IPS DF 19.7 (cell line): ENCODE results near the gene GPR139.
A peak's percentile ranks its signal among the peaks of the same experiment; 100 is the strongest.

Experiments
- DNase-seq: peaks from one replicate; pipeline ENCODE4 v3.0.0-alpha.2; 2013; ENCODE audit warnings: low read depth, low spot score

Gene GPR139

DNA sequence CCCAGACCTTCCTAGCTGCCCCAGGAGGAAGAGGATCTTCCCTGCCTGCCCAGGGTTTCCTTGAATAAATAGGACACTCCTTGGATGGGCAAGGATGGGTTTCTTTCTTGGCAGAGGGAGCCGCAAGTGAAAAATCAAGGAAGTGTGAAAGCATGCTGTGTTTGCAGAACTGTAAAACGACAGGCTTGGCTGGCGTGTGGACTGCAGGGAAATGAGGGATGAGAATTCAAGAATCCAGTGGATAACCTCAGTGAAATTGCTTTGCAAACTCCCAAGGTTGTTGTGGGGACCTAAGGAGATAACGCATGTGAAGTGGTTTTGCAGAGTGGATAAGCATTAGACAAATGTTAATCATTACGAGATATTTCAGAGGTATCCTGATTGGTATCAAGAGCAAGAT, 20.4 kb downstream of the GPR139 start:
- no peak for DNase-seq

DNA sequence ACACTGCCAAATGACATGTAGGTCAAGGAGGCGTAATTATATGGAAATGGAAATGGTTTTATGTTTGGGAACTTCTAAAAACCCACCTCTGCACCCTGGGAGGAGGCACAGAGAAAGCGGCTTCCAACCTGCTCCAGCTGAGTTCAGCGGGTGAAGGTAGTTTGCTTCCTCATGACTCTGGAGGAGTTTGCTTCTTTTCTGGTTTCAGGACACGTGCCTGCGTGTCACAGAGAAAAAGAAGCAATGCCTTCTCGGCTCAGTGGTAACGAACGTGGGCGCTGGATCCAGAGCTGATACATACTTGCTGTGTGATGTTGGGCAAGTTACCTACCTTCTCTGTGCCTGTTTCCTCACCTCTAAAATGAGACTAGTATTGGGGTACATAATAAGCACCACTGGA, 22.1 kb downstream of the GPR139 start:
- DNase-seq: no peak

DNA sequence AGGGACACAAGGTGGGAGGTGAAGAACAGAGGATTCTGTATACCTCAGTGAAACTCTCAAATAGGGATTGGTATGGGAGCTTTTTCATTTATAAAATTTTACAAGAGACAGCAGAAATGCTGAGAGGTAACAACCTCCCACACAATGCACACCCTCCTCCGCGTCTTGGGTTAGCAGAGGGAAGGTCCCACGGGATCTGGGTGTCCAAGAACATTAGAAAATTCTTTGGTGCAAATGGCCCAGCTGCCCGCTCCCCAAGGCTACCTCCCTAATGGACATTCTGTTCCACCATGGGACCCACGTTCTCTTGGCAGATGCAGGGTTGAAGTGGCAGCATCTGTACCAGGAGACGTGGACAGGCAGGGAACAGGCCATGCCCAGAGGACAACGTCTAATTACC, 22.5 kb downstream of the GPR139 start:
- DNase-seq: no peak

DNA sequence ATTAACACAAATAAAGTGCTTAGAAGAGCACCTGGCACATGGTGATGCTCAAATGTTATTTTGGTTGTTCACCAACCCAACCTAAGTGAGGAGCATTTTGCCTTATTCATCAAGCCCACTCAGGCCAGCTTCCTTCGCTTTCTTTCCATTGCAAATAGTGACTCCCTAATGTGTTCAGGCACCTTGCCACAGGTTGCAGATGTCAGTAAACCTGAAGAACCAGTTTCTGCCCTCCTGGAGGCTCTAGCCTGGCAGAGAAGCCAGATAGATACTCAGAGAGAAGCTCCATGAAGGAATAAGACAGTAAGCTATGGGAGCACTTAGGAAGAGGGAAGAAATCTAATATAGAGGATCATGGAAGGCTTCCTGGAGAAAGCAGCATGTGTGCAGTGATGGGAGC, 23.9 kb downstream of the GPR139 start:
- DNase-seq: no peak

DNA sequence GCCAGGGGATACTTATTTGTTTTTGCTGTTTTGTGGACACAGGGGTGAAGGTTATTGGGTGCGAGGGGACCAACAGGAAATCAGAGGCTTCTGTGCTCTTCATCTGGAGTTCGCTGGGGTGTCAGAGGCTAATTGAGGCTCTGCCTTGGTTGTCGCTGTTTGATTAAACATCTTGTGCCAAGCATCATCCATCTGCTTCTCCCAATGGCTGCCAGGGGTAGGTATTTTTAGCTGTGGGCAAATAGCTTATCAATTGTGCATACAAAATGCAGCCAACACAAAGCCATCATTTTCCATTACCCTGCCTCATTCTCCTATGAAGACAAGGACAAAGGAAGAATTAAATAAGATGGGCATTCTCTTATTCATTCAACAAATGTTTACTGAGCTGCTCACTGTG, 27.8 kb downstream of the GPR139 start:
- no peak for DNase-seq

DNA sequence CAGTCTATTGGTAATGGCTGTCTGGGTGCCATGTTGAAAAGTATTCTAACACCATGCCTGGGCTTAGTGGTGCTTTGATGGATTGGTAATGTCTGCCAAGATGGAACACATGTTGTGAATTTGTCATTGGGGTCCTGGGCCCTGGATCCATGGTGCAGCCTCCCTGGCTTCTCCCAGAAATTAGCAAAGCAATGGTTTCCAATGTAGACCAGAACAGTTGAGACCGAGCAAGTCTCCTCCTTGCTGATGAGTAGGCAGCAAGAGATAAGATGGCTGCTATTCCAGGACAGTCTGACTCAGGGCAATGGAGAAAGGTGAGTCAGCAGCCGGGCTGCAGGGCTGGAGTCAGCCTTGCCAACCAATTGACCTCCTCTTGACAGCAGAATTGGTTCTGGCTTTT, 30.8 kb downstream of the GPR139 start:
- no peak for DNase-seq

DNA sequence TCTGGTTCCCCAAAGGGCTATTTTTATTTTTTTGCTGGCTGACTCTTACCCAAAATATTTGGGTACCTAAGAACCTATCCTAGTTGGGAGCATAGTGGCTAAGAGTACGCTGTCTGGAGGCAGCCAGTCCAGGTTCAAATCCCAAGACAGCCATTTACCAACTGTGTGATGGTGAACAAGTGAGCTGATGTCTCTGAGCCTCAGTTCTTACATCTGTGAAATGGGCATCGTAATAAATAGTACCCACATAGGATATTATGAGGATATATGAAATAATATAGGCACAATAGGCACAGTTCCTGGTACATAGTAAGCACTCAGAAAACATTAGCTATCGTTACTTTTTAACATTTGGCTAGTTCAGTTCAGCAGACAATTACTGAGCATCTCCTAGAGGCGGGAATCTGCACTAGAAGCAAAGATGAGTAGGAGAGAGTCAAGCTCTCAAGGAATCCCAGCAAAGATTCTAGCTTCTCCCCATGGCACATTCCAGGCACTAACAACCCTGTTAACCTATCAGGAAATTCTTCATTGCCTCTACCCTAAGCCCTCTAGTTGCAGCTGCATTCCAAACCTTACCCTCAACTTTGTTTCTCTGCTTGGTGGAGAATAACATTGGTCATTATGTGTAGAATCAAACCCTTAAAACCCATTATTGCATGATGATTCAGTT, 31.6 kb downstream of the GPR139 start:
- no peak for DNase-seq

DNA sequence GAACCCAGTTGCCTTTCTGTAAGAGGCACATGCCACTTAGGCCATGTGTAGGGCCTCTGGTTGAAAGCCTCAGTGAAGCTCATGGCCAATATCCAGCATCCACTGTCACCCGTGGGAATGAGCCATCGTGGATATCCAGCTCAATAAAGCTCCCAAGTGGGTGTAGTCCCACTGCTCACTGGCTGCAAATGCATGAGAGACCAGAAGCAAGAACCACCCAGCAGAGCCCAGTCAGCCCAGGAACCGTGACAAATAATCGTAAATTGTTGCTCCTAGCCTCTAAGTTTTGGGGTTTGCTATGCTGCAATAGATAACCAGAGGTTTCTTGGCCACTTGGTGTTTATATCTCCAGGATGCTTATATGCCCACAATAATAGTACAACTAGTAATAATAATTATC, 33.7 kb downstream of the GPR139 start:
- DNase-seq: no peak

DNA sequence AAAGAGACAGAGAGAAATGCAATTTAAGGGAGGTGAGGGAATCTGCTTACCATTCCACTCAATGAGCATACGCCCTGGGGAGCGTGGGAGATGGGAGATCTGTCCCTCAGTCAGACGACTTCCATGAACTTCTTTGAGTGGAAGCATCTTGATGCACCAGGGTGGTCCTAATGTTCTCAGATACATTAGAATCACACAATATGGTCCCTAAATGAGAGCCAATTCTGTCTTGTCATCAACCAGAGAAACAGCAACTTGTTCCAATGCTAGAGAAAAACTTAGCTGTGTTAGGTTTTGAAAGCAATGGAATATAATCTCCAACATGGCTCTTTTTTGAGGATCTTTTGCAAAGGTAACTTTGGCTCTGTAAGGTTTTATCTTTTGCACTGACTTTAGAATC, 44.1 kb downstream of the GPR139 start:
- DNase-seq: no peak

DNA sequence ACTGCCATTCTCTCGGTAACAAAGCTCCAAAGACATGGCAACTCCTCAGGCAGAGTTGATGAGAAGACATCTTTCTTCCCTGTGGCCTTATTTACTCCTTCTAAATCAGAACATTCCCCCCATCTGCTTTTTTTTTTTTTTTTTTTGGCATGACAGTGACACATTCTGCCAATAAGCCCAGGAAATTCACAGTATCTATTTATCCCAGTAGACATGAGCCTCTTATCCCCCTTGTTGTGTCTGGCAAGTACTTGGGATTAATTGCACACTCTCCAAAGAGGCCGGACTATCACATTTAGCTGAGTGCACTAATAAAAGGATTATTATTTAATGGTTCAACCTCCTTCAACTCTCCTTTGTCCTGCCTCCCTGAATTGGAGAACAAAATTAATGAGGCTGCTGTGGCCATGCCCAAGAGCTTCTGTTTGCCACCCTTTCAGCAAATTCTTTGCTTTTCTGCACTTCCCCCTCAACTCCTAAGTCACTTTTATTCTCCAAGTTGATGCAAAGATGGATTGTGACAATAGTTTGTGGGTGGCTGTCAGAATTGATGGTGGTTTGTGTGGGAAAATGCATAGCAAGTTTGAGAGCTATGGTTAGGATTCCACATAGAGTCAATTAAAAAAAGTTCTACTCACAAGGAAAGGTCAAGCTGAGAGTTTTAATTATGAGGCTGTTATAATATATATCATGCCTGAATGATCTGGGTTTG, 47.2 kb downstream of the GPR139 start:
- no peak for DNase-seq

DNA sequence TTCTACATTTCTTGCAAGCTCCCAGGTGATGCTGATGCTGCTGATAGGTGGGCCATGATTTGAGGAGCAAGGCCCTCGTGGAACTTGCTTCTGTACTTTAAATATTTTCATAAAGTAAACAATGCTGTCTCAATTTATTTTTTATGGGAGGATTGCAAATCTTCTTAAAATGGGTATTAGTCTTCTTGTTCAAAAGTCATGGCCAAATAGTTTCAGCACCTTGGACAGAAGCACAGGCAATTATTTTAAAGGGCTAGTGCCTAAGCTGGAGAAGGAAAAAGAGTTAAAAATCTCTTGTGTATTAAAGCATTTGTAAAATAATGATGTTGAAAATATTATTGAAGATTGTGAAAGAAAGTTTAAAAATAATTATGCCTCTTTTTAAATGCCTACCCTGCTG, 50.5 kb downstream of the GPR139 start:
- DNase-seq: no peak

DNA sequence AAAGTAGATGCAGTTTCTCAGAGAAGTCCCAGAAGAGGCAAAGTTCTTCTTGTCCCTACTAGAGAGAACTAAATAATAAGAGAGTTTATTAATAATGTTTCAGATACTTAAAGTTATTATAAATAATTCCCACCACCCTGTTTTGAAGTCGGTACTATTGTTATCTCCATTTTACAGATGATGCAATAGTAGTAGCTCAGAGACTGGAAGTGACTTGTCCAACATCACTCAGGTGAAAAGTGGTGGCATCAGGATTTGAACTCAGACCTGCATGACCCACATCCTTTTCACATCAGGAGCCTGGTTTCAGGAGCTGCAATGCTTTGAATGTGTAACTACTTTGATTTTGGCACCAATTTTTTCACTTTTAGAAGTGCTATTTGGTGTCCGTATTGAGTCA, 52.7 kb downstream of the GPR139 start:
- no peak for DNase-seq

DNA sequence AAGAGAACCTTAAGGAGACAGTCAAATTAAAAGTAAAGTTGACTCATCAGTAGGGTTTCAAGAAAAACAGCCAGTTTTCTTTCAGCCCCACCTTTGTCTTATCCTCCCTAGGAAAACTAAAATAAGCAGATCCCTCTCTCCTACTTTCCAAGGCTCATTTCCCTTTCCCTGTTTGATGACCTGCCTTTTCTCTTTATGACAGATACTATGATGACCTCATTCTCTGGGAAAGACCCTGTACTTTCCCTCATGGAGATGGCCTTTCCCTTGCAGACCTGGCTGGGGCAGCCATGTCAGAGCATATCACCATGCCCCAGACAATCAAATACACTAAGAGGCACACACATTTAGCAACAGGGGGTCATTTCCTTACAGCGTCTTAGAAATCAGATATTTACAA, 53.6 kb downstream of the GPR139 start:
- DNase-seq: no peak

DNA sequence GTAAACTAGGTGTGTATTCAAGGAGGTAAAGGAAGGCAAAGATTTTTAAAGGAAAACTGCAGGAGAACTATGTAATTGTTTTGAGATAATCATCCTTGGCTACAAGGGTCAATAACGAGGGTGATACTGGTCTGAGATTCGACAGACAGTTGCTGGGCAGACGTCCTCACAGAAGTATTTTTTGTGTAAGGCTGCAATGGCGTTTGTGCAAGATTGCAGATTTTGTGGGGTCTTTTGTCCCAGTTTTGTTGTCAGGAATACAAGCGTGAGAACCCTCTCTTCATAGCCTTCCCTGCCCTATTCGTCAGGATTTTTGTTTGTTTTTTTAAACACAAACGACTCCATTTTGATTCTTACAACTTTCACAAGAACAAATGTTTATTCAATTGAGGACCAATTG, 57.5 kb downstream of the GPR139 start:
- DNase-seq: no peak

DNA sequence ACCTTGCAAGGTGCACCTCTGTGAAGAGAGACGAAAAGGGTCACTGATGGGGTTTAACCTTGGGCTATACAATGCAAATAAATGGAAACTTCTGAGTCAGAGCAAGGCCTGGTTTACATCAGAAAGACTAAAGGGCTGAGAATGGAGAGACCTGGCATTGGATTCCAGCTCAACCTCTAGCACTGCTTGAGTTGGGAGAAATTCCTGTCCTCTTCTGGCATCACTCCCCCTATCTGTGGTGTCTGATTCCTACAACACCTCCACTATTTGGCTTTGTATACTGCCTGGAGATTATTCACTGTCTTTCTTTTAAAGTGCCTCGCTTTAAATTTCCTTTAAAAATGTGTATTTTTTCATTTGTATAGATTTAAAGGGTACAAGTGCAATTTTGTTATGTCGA, 68.8 kb downstream of the GPR139 start:
- DNase-seq: peak; percentile 64

DNA sequence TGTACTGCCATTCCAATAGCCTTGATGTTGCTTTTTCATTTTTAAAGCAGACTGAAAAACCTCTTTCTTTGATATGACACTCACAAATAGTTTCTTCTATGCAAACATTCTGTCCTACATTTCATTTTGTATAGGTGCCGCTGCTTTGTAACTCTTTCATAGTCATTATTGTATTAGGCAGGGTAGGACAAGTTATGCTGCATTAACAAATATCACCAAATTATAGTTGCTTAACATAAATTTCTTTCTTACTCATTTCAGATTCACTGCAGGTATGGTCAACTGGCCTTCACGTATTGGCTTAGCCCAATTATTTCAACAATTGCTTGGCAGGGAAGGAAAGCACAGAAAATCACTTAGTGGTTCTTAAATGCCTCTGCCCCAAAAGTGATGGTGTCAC, 70.8 kb downstream of the GPR139 start:
- DNase-seq: no peak

DNA sequence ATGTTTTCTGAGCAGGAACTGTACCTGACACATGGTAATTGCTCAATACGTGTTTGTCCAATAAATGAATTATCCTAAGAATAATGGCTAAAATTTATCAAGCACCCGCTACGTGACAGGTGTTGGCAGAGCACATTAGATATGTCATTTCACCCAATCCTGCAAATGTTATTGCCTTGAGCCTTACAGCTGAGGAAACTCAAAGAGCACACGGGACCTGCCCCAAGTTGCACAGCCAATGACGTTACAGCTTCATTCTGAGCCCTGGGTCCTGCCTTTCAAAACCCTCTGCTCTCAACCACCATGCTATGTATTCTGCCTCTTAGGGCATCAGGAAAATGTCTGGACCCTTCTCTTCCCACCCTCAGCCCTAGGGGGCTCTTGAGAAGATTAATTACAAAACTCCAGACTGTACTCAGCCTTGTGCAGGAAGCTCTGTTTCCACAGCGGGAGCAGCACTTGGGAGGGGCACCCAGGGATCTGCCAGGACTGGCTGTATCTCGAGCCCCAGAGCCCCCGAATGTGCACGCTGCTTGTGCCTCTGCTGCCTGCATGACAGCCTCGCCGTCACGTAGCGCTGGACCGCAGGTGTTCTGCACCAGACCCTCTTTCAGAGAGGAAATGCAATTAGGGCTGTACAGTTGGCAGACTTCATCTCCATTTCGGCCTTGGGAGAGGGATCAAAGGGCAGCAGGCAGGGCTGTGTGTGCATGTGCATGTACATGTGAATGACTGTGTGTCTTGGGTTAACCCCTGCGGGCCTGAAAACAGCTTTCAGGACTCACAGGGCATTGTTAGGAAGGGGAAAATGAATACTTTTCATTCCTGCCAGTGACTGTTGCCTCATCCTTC, 71.6 kb downstream of the GPR139 start:
- DNase-seq: no peak

DNA sequence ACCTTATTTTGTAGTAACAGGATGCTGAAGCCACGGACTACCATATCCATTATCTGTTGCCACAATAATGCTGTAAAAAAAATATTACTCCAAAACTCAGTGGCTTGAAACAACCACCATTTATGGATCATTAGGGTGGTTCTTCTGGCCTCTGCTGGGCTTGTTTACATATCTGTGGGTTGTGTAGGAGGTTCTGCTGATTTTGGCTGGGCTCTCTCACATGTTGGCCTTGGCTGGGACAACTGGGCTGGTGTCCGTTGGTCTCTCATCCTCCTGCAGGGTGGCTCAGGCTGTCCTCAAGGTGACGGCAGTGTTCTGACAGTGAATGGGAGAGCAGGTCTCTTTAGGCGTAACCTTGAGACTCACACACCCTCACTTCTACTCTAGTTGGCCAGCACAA, 76.0 kb downstream of the GPR139 start:
- DNase-seq: no peak

DNA sequence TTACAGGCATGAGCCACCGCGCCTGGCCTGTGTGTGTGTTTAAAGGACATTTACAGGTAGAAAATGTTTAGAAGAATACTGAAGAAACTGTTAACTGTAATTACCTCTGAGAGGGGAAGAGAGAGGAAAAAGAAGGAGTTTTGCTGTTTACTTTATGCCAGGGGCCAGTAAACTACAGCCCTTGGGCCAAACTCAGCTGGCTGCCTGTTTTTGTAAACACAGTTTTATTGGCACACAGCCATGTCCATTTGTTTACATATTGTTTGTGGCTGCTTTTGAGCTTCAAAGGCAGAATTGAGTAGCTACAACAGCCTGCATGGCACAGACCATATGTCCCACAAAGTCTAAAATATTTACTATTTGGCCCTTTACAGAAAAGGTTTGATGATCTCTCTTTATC, 76.4 kb downstream of the GPR139 start:
- DNase-seq: no peak

DNA sequence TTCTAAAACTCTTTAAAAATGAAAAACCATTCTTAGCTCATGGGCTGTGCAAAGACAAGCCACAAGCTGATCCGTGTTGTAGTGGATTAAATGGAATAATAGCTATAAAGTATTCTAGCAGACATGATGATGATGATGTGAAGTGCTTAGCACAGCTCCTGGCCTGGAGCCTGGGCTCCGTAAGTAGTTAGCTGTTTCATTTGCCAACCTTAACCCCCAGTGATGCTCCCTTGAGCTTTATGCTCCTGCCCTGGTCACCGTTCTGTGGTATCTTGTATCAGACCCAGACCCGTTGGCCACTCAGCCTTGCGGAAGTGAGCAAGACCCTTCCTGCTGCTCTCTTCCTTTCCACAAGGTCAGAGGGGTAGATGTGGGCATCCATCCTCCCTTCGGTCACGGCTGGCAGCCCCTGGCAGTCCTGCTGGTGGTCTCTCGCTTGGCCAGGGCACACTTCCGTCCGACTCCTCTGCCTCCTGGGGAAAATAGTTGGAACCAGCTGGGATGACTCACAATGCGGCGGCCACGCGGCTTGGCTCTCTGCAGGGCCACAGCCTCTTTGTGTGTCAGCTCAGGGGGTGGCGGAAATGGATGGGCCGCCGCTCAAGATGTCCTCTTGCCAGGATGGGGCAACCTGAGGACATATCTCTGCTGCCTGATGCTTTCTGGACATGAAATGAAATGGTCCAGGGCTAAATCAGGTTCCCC, 79.1 kb downstream of the GPR139 start:
- DNase-seq: no peak

DNA sequence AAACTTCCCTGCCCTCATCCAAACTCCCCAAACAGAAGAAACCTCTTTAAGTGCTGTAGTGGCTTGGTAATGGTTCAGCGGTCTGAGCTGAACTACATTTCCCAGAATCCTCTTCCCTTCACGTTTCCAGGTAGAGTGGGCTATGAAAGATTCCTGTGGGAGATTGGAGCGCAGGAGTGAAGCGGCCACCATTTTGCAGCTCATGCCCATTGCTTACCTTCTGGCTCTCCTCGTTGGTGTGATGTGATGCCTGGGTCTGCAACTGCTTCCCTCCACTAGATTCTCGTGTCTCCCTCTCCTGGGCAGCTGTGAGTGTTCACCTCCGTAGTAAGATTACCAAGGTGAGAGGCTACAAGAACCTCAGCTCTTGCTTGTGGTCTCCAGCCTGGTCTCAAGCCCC, 82.1 kb downstream of the GPR139 start:
- DNase-seq: no peak

DNA sequence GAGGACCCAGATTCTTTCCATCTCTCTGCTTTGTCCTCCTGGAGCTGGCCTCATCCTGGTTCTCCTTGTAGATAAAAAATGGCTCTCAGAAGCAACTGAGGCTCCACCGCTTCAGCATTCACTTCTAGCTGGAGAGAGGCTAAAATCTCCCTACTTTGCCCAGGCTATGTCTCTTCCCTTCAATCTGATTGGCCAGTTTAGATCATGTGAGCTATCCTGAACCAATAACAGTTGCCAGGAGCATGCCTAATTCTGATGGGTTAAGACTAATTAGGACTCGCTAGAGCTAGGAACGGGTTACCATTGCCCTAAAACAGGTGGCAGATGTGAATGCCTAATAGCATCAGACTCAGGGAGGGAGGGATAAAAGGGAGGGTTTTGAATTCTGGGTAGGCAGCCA, 89.6 kb downstream of the GPR139 start:
- no peak for DNase-seq
